SU-DHL-6 (cell line): ENCODE measurements around the gene RPS6KA3.
"Not testable (repeated sequence)": the region's sequence is repeated elsewhere in the genome, so short reads cannot be mapped to it uniquely, and the experiment has no call there.

Source experiments
- EZH2phosphoT487 ChIP-seq: fragments of 200-600 bp; sonication (generic), shearing (Covaris generic); conservative IDR thresholded peaks from 2 replicates; pipeline ENCODE4 v1.6.1; 2018; ENCODE audit warnings: mild to moderate bottlenecking, antibody characterized with exemption, low read length, moderate library complexity, mixed read lengths
- TF ChIP-seq, protein P1 (sequence below): fragments of 200-600 bp; sonication (generic); IDR thresholded peaks from one replicate; pipeline ENCODE4 v1.5.1; 2017; ENCODE audit warnings: antibody characterized with exemption, mild to moderate bottlenecking, low read length, moderate library complexity; ENCODE audit not compliant: insufficient read depth, poor library complexity, severe bottlenecking

DNA sequence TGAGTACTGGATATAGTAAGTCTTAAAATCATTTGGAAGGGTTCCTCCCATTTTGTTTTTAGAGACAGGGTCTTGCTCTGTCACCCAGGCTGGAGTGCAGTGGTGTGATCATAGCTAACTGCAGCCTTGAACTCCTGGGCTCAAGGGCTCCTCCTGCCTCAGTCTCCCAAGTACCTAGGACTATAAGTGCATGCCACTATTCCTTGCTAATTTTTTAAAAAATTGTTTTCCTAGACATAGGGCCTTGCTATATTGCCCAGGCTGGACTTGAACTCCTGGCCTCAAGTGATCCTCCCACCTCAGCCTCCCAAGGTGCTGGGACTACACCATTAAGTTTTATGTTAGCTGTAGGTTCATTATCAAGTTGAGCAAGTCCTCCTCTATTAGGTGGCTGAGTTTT, 16.6 kb downstream of the RPS6KA3 start:
- TF ChIP-seq, protein P1, sequence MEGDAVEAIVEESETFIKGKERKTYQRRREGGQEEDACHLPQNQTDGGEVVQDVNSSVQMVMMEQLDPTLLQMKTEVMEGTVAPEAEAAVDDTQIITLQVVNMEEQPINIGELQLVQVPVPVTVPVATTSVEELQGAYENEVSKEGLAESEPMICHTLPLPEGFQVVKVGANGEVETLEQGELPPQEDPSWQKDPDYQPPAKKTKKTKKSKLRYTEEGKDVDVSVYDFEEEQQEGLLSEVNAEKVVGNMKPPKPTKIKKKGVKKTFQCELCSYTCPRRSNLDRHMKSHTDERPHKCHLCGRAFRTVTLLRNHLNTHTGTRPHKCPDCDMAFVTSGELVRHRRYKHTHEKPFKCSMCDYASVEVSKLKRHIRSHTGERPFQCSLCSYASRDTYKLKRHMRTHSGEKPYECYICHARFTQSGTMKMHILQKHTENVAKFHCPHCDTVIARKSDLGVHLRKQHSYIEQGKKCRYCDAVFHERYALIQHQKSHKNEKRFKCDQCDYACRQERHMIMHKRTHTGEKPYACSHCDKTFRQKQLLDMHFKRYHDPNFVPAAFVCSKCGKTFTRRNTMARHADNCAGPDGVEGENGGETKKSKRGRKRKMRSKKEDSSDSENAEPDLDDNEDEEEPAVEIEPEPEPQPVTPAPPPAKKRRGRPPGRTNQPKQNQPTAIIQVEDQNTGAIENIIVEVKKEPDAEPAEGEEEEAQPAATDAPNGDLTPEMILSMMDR: not testable (repeated sequence)
- not testable (repeated sequence) for TF ChIP-seq EZH2phosphoT487
